Measurements from ENCODE around the gene ABITRAM. TPM values are rescaled to one million over a fixed set of nuclear protein-coding genes. Genes with fewer than 3 reads are reported as not detected.

The ABITRAM gene
- total RNA-seq, 4 donors from 2014 or later, result 6.3 to 11.2 (median 9.4) TPM

Other genes starting within 250 kb of the ABITRAM start
- gene ACTL7B, start 78.4 kb upstream of the ABITRAM start, total RNA-seq, result not detected
- gene ACTL7A, start 72.1 kb upstream of the ABITRAM start, total RNA-seq, result not detected
- 10 to 100 TPM; 14.1 to 16.2 (median 14.5) TPM for gene ELP1, start 276 bp upstream of the ABITRAM start, total RNA-seq
- gene CTNNAL1, start 79.1 kb downstream of the ABITRAM start, total RNA-seq, result 10 to 100 TPM; 59.6 to 88.9 (median 69.6) TPM
- gene TMEM245, start 185.5 kb downstream of the ABITRAM start, total RNA-seq, result 100 to 1,000 TPM; 109 to 192 (median 137) TPM
- 1 to 10 TPM; 2.5 to 7.6 (median 5.3) TPM for gene FRRS1L, start 232.8 kb downstream of the ABITRAM start, total RNA-seq